Pons (tissue), 1 donor: ENCODE results near the gene PIK3CB.
"Not testable (repeated sequence)": the region's sequence is repeated elsewhere in the genome, so short reads cannot be mapped to it uniquely, and the experiment has no call there.

Source experiments
- DNase-seq: peaks from one replicate; pipeline ENCODE4 v3.0.0-alpha.2; 2016; ENCODE audit warnings: low spot score

Gene PIK3CB

GRCh38 chr3:138609898-138610266 is 224.8 kb downstream of the PIK3CB start:
- DNase-seq = no peak

- DNase-seq = peak; percentile 53
These were observed 226.2 kb downstream of the PIK3CB start, which contains the start of gene FAIM for GRCh38 chr3:138608322-138609135. TSS of gene FAIM (plus strand) at chr3:138608771. CDS start at chr3:138619727, 10,956 bp downstream.

GRCh38 chr3:138604106-138604595 is 230.6 kb downstream of the PIK3CB start:
- DNase-seq = not testable (repeated sequence)
